Stimulated activated CD4-positive, alpha-beta T cell treated with anti-CD3 and anti-CD28 coated beads, Interleukin-2, amount 100 ng/mL, for 4 hours (primary cell): ENCODE measurements around the gene RABGEF1.
"Not testable (repeated sequence)": the region's sequence is repeated elsewhere in the genome, so short reads cannot be mapped to it uniquely, and the experiment has no call there.

ENCODE experiments used
- DNase-seq: peaks from one replicate; pipeline ENCODE4 v3.0.0-alpha.2; 2020; ENCODE audit warnings: low read depth

RABGEF1 gene

GRCh38 chr7:66740302-66740979 lies at the start of gene RABGEF1:
Gene RABGEF1 (plus strand): TSS chr7:66740733. CDS start chr7:66771900, 31,167 bp downstream.
- peak; percentile 94 for DNase-seq

GRCh38 chr7:66693331-66693730 lies 47.2 kb upstream of the RABGEF1 start:
- DNase-seq: no peak

GRCh38 chr7:66694286-66694685 lies 46.2 kb upstream of the RABGEF1 start:
- DNase-seq: no peak

- not testable (repeated sequence) for DNase-seq
These were observed 45.1 kb upstream of the RABGEF1 start for GRCh38 chr7:66695417-66695816.

GRCh38 chr7:66696134-66696533 lies 44.4 kb upstream of the RABGEF1 start:
- not testable (repeated sequence) for DNase-seq

GRCh38 chr7:66696774-66697191 lies 43.8 kb upstream of the RABGEF1 start:
- DNase-seq: no peak

- no peak for DNase-seq
These were observed 42.8 kb upstream of the RABGEF1 start for GRCh38 chr7:66697449-66698438.

GRCh38 chr7:66698652-66699205 lies 41.8 kb upstream of the RABGEF1 start:
- DNase-seq: no peak

GRCh38 chr7:66699998-66700397 lies 40.5 kb upstream of the RABGEF1 start:
- DNase-seq: no peak

GRCh38 chr7:66700633-66701131 lies 39.9 kb upstream of the RABGEF1 start:
- DNase-seq: no peak

- DNase-seq: no peak
These were observed 32.7 kb upstream of the RABGEF1 start for GRCh38 chr7:66707825-66708224.

GRCh38 chr7:66710752-66711151 lies 29.8 kb upstream of the RABGEF1 start:
- DNase-seq: not testable (repeated sequence)

- no peak for DNase-seq
These were observed 26.8 kb upstream of the RABGEF1 start for GRCh38 chr7:66713687-66714086.

- DNase-seq: not testable (repeated sequence)
These were observed 23.9 kb upstream of the RABGEF1 start for GRCh38 chr7:66716634-66717033.

- no peak for DNase-seq
These were observed 20.0 kb upstream of the RABGEF1 start for GRCh38 chr7:66720561-66720960.

GRCh38 chr7:66725843-66726242 lies 14.7 kb upstream of the RABGEF1 start:
- DNase-seq: no peak

- no peak for DNase-seq
These were observed 13.5 kb upstream of the RABGEF1 start for GRCh38 chr7:66727058-66727457.

GRCh38 chr7:66728571-66728970 lies 12.0 kb upstream of the RABGEF1 start:
- DNase-seq: no peak

- DNase-seq: no peak
These were observed 11.3 kb upstream of the RABGEF1 start for GRCh38 chr7:66729274-66729673.

GRCh38 chr7:66731986-66732385 lies 8.5 kb upstream of the RABGEF1 start:
- DNase-seq: no peak

- DNase-seq: no peak
These were observed 8.1 kb upstream of the RABGEF1 start for GRCh38 chr7:66732439-66732838.

GRCh38 chr7:66734006-66734405 lies 6.5 kb upstream of the RABGEF1 start:
- DNase-seq: no peak
